Neuronal stem cell (in vitro differentiated cells): Measurements from ENCODE around the gene DNM1.
"Not testable (repeated sequence)": the region's sequence is repeated elsewhere in the genome, so short reads cannot be mapped to it uniquely, and the experiment has no call there.

ENCODE experiments used
- DNase-seq: peaks from one replicate; pipeline ENCODE4 v3.0.0-alpha.2; 2013; ENCODE audit warnings: low spot score
- H2AFZ ChIP-seq: one replicate; pipeline ENCODE4 v1.6.1; 2013; ENCODE audit warnings: mild to moderate bottlenecking, low read length, inconsistent platforms
- H2AK5ac ChIP-seq: 2 replicates; pipeline ENCODE4 v1.6.1; 2013; ENCODE audit warnings: low read depth, mild to moderate bottlenecking, inconsistent platforms, low read length, moderate library complexity, mixed read lengths
- H2BK120ac ChIP-seq: 2 replicates; pipeline ENCODE4 v1.6.1; 2013; ENCODE audit warnings: low read depth, mild to moderate bottlenecking, inconsistent platforms, low read length, moderate library complexity, mixed read lengths
- H2BK12ac ChIP-seq: one replicate; pipeline ENCODE4 v1.6.1; 2013; ENCODE audit warnings: low read length, inconsistent platforms
- H2BK15ac ChIP-seq: 2 replicates; pipeline ENCODE4 v1.6.1; 2013; ENCODE audit warnings: mild to moderate bottlenecking, low read length, inconsistent platforms, mixed read lengths
- H2BK5ac ChIP-seq: one replicate; pipeline ENCODE4 v1.6.1; 2013; ENCODE audit warnings: inconsistent platforms, mild to moderate bottlenecking, low read length, moderate library complexity
- H3K14ac ChIP-seq: one replicate; pipeline ENCODE4 v1.6.1; 2013; ENCODE audit warnings: low read length, inconsistent platforms
- H3K18ac ChIP-seq: 2 replicates; pipeline ENCODE4 v1.6.1; 2013; ENCODE audit warnings: low read length, inconsistent platforms
- H3K23ac ChIP-seq: 2 replicates; pipeline ENCODE4 v1.6.1; 2013; ENCODE audit warnings: low read depth, mild to moderate bottlenecking, mixed read lengths, low read length, inconsistent platforms; ENCODE audit not compliant: poor library complexity
- H3K27ac ChIP-seq: replicated peaks from 3 replicates; pipeline ENCODE4 v1.5.1; 2013; ENCODE audit warnings: low read length, inconsistent platforms
- H3K27me3 ChIP-seq, 3 experiments: 2 replicates each; pipeline ENCODE4 v1.6.1; 2013; ENCODE audit warnings: low read length in 3 of 3, mild to moderate bottlenecking in 2 of 3, inconsistent platforms in 1 of 3, low read depth in 1 of 3, mixed read lengths in 1 of 3, moderate library complexity in 1 of 3; ENCODE audit not compliant: control insufficient read depth in 3 of 3, insufficient read depth in 3 of 3
- H3K36me3 ChIP-seq, 2 donors: replicated peaks in 1 of 2; 2 replicates each; pipeline ENCODE4 v1.6.1; 2013; ENCODE audit warnings: low read length in 2 of 2; ENCODE audit not compliant: control insufficient read depth in 2 of 2, insufficient read depth in 2 of 2
- H3K4ac ChIP-seq: 2 replicates; pipeline ENCODE4 v1.6.1; 2013; ENCODE audit warnings: inconsistent platforms, mild to moderate bottlenecking, low read length, moderate library complexity
- H3K4me1 ChIP-seq, 2 donors: 1 replicate in 1 of 2; 2 replicates in 1 of 2; pipeline ENCODE4 v1.6.1; 2013; ENCODE audit warnings: low read length in 2 of 2, low read depth in 1 of 2; ENCODE audit not compliant: control insufficient read depth in 2 of 2, insufficient read depth in 1 of 2
- H3K4me2 ChIP-seq: one replicate; pipeline ENCODE4 v1.6.1; 2013; ENCODE audit warnings: mild to moderate bottlenecking, low read length, inconsistent platforms; ENCODE audit not compliant: insufficient read depth, poor library complexity, severe bottlenecking
- H3K4me3 ChIP-seq, 2 donors: 2 replicates each; pipeline ENCODE4 v1.5.1; 2013; ENCODE audit warnings: low read length in 2 of 2, mild to moderate bottlenecking in 2 of 2, inconsistent platforms in 1 of 2, moderate library complexity in 1 of 2
- H3K79me1 ChIP-seq: one replicate; pipeline ENCODE4 v1.6.1; 2013; ENCODE audit warnings: low read depth, mild to moderate bottlenecking, inconsistent platforms, low read length, moderate library complexity
- H3K9ac ChIP-seq: one replicate; pipeline ENCODE4 v1.6.1; 2013; ENCODE audit warnings: mild to moderate bottlenecking, low read depth, low read length, inconsistent platforms; ENCODE audit not compliant: poor library complexity
- H3K9me3 ChIP-seq, 2 donors: replicated peaks in 1 of 2; 2 replicates each; pipeline versions ENCODE3 to v1.6.1; 2013; ENCODE audit warnings: low read length in 2 of 2, mild to moderate bottlenecking in 2 of 2, inconsistent platforms in 1 of 2, low read depth in 1 of 2, mixed read lengths in 1 of 2, moderate library complexity in 1 of 2; ENCODE audit not compliant: control insufficient read depth in 2 of 2, insufficient read depth in 1 of 2
- H4K8ac ChIP-seq: one replicate; pipeline ENCODE4 v1.6.1; 2013; ENCODE audit warnings: low read depth, mild to moderate bottlenecking, inconsistent platforms, low read length, moderate library complexity
- H4K91ac ChIP-seq: one replicate; pipeline ENCODE4 v1.6.1; 2013; ENCODE audit warnings: low read length, low read depth, mild to moderate bottlenecking, inconsistent platforms; ENCODE audit not compliant: poor library complexity
- WGBS, 2 donors: extraction: QIAGEN DNeasy Blood & Tissue Kit; methylation state at CpG; one replicate each; pipeline ENCODE4 v1.1.7; 2013; ENCODE audit warnings: missing lambda C conversion rate in 2 of 2, mixed read lengths in 1 of 2; ENCODE audit not compliant: insufficient read length in 2 of 2, insufficient replicate concordance in 1 of 2; ENCODE audit errors: extremely low coverage in 2 of 2; 5-methylcytosine and 5-hydroxymethylcytosine counted together

Gene DNM1

GRCh38 chr9:128276008-128276573 lies 72.9 kb downstream of the DNM1 start, which contains the start of gene SWI5:
TSS of gene SWI5 (plus strand) at chr9:128276276.
- Histone ChIP-seq H3K23ac (peak within 1 kb of the TSS; percentile 100), H3K4me1 (peaks cover 7% of the 10 kb centered on the region in 2 donors), H3K14ac (peak within 1 kb of the TSS; percentile 57)

GRCh38 chr9:128276574-128277270 lies 73.5 kb downstream of the DNM1 start:
- Histone ChIP-seq H2BK5ac (peak overlapping the region; percentile 83), H3K18ac (peak overlapping the region; percentile 90), H3K79me1 (peaks cover 3% of the 10 kb centered on the region), H3K4me3 (peak overlapping the region; percentile 65 to 85), H2AK5ac (peak overlapping the region; percentile 41), H4K91ac (no peak overlapping the region), H3K9ac (peak overlapping the region; percentile 86), H3K36me3 (peaks cover 2 to 18% of the 10 kb centered on the region in 2 donors), H3K27ac (peak overlapping the region; percentile 51), H4K8ac (no peak overlapping the region), H2BK120ac (no peak overlapping the region), H3K4me1 (peaks cover 7% of the 10 kb centered on the region in 2 donors), H2BK15ac (peak overlapping the region; percentile 38), H3K4me2 (peak overlapping the region; percentile 95), H3K14ac (peak overlapping the region; percentile 57), H2BK12ac (no peak overlapping the region), H3K27me3 (peaks cover 0 to 2% (median 0%) of the 10 kb centered on the region in 3 experiments), H3K9me3 (no peaks in the 10 kb centered on the region), H3K23ac (peak overlapping the region; percentile 100), H2AFZ (peak overlapping the region; percentile 91), H3K4ac (no peak overlapping the region)
- peak; percentile 12 for DNase-seq
- no CpG with 5 or more reads among the region's 23 CpGs for WGBS, 2 donors

More at GRCh38 chr9:128276008-128276573, 72.9 kb downstream of the DNM1 start, which contains the start of gene SWI5:
- no peak within 1 kb of the TSS for H4K8ac ChIP-seq
- peak within 1 kb of the TSS; percentile 83 for H2BK5ac ChIP-seq
- H3K4me3 ChIP-seq = peak within 1 kb of the TSS; percentile 65 to 95
- H3K18ac ChIP-seq = peak within 1 kb of the TSS; percentile 92
- peaks cover 0 to 2% (median 0%) of the 10 kb centered on the region in 3 experiments for H3K27me3 ChIP-seq
- H2BK15ac ChIP-seq = peak within 1 kb of the TSS; percentile 38
- no CpG with 5 or more reads among the region's 38 CpGs for WGBS, 2 donors
- H2AK5ac ChIP-seq = peak within 1 kb of the TSS; percentile 99
- H3K4ac ChIP-seq = no peak within 1 kb of the TSS
- H3K9me3 ChIP-seq = no peaks in the 10 kb centered on the region
- H3K9ac ChIP-seq = peak within 1 kb of the TSS; percentile 89
- peak within 1 kb of the TSS; percentile 97 for H2AFZ ChIP-seq
- H3K27ac ChIP-seq = peak within 1 kb of the TSS; percentile 51
- H2BK12ac ChIP-seq = no peak within 1 kb of the TSS
- H2BK120ac ChIP-seq = peak within 1 kb of the TSS; percentile 12
- H3K79me1 ChIP-seq = peaks cover 3% of the 10 kb centered on the region
- H4K91ac ChIP-seq = no peak within 1 kb of the TSS
- peak within 1 kb of the TSS; percentile 95 for H3K4me2 ChIP-seq
- peak; percentile 100 for DNase-seq
- peaks cover 4 to 24% of the 10 kb centered on the region in 2 donors for H3K36me3 ChIP-seq

- not testable (repeated sequence) for H3K9me3 ChIP-seq, H3K9ac ChIP-seq, H3K4ac ChIP-seq, H2AK5ac ChIP-seq, H3K4me1 ChIP-seq, H2BK5ac ChIP-seq, H2BK120ac ChIP-seq, H4K91ac ChIP-seq, H3K79me1 ChIP-seq, DNase-seq, H3K14ac ChIP-seq, H3K18ac ChIP-seq, H3K27me3 ChIP-seq, H2BK15ac ChIP-seq, H3K23ac ChIP-seq, H2AFZ ChIP-seq, H2BK12ac ChIP-seq, H3K27ac ChIP-seq, H3K4me3 ChIP-seq, H3K36me3 ChIP-seq, H3K4me2 ChIP-seq
- no CpG with 5 or more reads among the region's 22 CpGs for WGBS, 2 donors
- H4K8ac ChIP-seq = peak overlapping the region; percentile 17
Observed at GRCh38 chr9:128279088-128280073, 76.2 kb downstream of the DNM1 start.
